Epithelial cell of proximal tubule (primary cell): ENCODE data around the gene RIPPLY2. TPM values are rescaled to one million over a fixed set of nuclear protein-coding genes. Genes with fewer than 3 reads are reported as not detected.
"Not testable (repeated sequence)": the region's sequence is repeated elsewhere in the genome, so short reads cannot be mapped to it uniquely, and the experiment has no call there.

Source experiments
- DNase-seq: peaks from one replicate; pipeline ENCODE4 v3.0.0-alpha.2; 2011; ENCODE audit warnings: low read depth
- H3K4me3 ChIP-seq: 2 replicates; pipeline ENCODE4 v1.5.1; 2011; ENCODE audit warnings: low read depth, mild to moderate bottlenecking, low read length
- CTCF ChIP-seq: conservative IDR thresholded peaks from 2 replicates; pipeline ENCODE4 v1.5.1; 2012; ENCODE audit warnings: low read depth, mild to moderate bottlenecking, low read length
- total RNA-seq: library from RNA; depleted of rRNA; stranded (reverse); fragments of >200 nt; gene quantifications from 2 replicates; pipeline ENCODE4 v1.2.3, GENCODE V29; 2015

RIPPLY2 gene
- total RNA-seq: not detected in 2 replicates

GRCh38 chr6:83853178-83854000 is at the start of gene RIPPLY2:
TSS of gene RIPPLY2 (plus strand) at chr6:83853360. CDS start at chr6:83853417, 57 bp downstream.
- no peak for TF ChIP-seq CTCF
- DNase-seq: no peak
- peak within 1 kb of the TSS; percentile 61 for H3K4me3 ChIP-seq

- not testable (repeated sequence) for DNase-seq
Measured at GRCh38 chr6:83803492-83803891, 49.7 kb upstream of the RIPPLY2 start.

GRCh38 chr6:83804886-83805285 is 48.3 kb upstream of the RIPPLY2 start:
- DNase-seq: no peak
- TF ChIP-seq CTCF: no peak
- no peak overlapping the region for H3K4me3 ChIP-seq

More at GRCh38 chr6:83803492-83803891, 49.7 kb upstream of the RIPPLY2 start:
- not testable (repeated sequence) for H3K4me3 ChIP-seq

GRCh38 chr6:83808005-83808404 is 45.2 kb upstream of the RIPPLY2 start:
- DNase-seq: no peak
- no peak for TF ChIP-seq CTCF
- no peak overlapping the region for H3K4me3 ChIP-seq

- TF ChIP-seq CTCF: no peak
- H3K4me3 ChIP-seq: no peak overlapping the region
- DNase-seq: no peak
Measured at GRCh38 chr6:83808926-83809325, 44.2 kb upstream of the RIPPLY2 start.

- TF ChIP-seq CTCF: no peak
- no peak for DNase-seq
- H3K4me3 ChIP-seq: no peak overlapping the region
Measured at GRCh38 chr6:83812595-83812994, 40.6 kb upstream of the RIPPLY2 start.

GRCh38 chr6:83815631-83816272 is 37.4 kb upstream of the RIPPLY2 start:
- no peak for DNase-seq

More at GRCh38 chr6:83815631-83816272, 37.4 kb upstream of the RIPPLY2 start:
- TF ChIP-seq CTCF: no peak
- no peak overlapping the region for H3K4me3 ChIP-seq
